Natural killer cell (primary cell): ENCODE measurements around the gene METRNL. TPM values are rescaled to one million over a fixed set of nuclear protein-coding genes. Genes with fewer than 3 reads are reported as not detected.
"Not testable (repeated sequence)": the region's sequence is repeated elsewhere in the genome, so short reads cannot be mapped to it uniquely, and the experiment has no call there.

Source experiments
- ATAC-seq, 3 donors: fragments of 150-1000 bp in 2 of 3; fragments of 200-7000 bp in 1 of 3; cut with Tn5 transposase; 1 replicate in 1 of 3; 2 replicates in 2 of 3; pipeline ENCODE4 v1.10.0; 2021; ENCODE audit warnings: mild to moderate bottlenecking in 2 of 3, moderate library complexity in 2 of 3
- DNase-seq, 2 donors: peaks; one replicate each; pipeline versions ENCODE4 v3.0.0 to v3.0.0-alpha.2; 2013 to 2021; ENCODE audit warnings: mixed read lengths in 1 of 2
- H3K27ac ChIP-seq: one replicate; pipeline ENCODE4 v1.5.1; 2013; ENCODE audit warnings: mild to moderate bottlenecking, low read length
- H3K27me3 ChIP-seq: one replicate; pipeline ENCODE4 v1.6.1; 2013; ENCODE audit warnings: low read length; ENCODE audit not compliant: control insufficient read depth, insufficient read depth
- H3K36me3 ChIP-seq: one replicate; pipeline ENCODE4 v1.6.1; 2013; ENCODE audit warnings: low read length; ENCODE audit not compliant: control insufficient read depth, insufficient read depth
- H3K4me1 ChIP-seq: one replicate; pipeline ENCODE4 v1.6.1; 2013; ENCODE audit warnings: low read length; ENCODE audit not compliant: control insufficient read depth, insufficient read depth
- H3K4me3 ChIP-seq: one replicate; pipeline ENCODE4 v1.5.1; 2013; ENCODE audit warnings: low read length
- H3K9me3 ChIP-seq: one replicate; pipeline ENCODE4 v1.6.1; 2013; ENCODE audit warnings: low read length; ENCODE audit not compliant: control insufficient read depth, insufficient read depth
- H3K27ac Mint-ChIP-seq, 2 donors: one replicate each; pipeline ENCODE4 v1.8.0; 2022; ENCODE audit warnings: mild to moderate bottlenecking in 2 of 2, mixed read lengths in 2 of 2, moderate library complexity in 1 of 2
- H3K27me3 Mint-ChIP-seq, 2 donors: one replicate each; pipeline ENCODE4 v1.8.0; 2022; ENCODE audit warnings: low read depth in 2 of 2, mixed read lengths in 2 of 2
- H3K36me3 Mint-ChIP-seq: one replicate; pipeline ENCODE4 v1.8.0; 2022; ENCODE audit warnings: mixed read lengths
- H3K4me1 Mint-ChIP-seq, 2 donors: one replicate each; pipeline ENCODE4 v1.8.0; 2022; ENCODE audit warnings: mixed read lengths in 2 of 2
- H3K4me3 Mint-ChIP-seq: one replicate; pipeline ENCODE4 v1.8.0; 2022; ENCODE audit warnings: mild to moderate bottlenecking, moderate library complexity, mixed read lengths
- H3K9me3 Mint-ChIP-seq, 2 donors: one replicate each; pipeline ENCODE4 v1.8.0; 2022; ENCODE audit warnings: mixed read lengths in 2 of 2
- CTCF ChIP-seq: fragments of 200-600 bp; IDR thresholded peaks from one replicate; pipeline ENCODE4 v1.8.0; 2022; ENCODE audit warnings: antibody characterized with exemption
- WGBS: methylation state at CpG from one replicate; pipeline ENCODE4 v1.1.7; 2013; ENCODE audit warnings: missing lambda C conversion rate; ENCODE audit not compliant: insufficient coverage; 5-methylcytosine and 5-hydroxymethylcytosine counted together
- intact Hi-C: fragments of 100-400 bp; cut with micrococcal nuclease; formaldehyde crosslinking; loops from one replicate; pipeline ENCODE4 v1.14.2; 2022
- total RNA-seq, 4 donors: library from RNA; stranded (reverse); fragments of 120-200 nt in 1 of 4; gene quantifications; one replicate each; pipeline versions ENCODE4 v1.2.3 to v1.2.4, GENCODE V29; 2013 to 2022

The METRNL gene
- total RNA-seq, 3 donors from 2014 or later (not counting 1 experiment from before 2014, with no cell fraction given), result 227 to 390 (median 325) TPM

- Mint-ChIP-seq H3K9me3 (peaks cover 2 to 4% of the 10 kb centered on the region in 2 donors), H3K36me3 (peaks cover 11% of the 10 kb centered on the region)
- no peak for ATAC-seq
Measured at GRCh38 chr17:83036666-83037065, 42.7 kb upstream of the METRNL start.

GRCh38 chr17:83037084-83037873 lies 42.1 kb upstream of the METRNL start:
- intact Hi-C loops, result no loop called here
- no peak for TF ChIP-seq CTCF
- 96% methylated on average over 30 of the region's 30 CpGs for WGBS
- H3K4me3 ChIP-seq, result no peak overlapping the region
- H3K4me1 ChIP-seq, result no peaks in the 10 kb centered on the region
- H3K36me3 ChIP-seq, result peaks cover 10% of the 10 kb centered on the region
- ATAC-seq (no peak), DNase-seq (no peak)
- H3K36me3 Mint-ChIP-seq, result peaks cover 13% of the 10 kb centered on the region
- peaks cover 2 to 4% of the 10 kb centered on the region in 2 donors for H3K9me3 Mint-ChIP-seq
- no peaks in the 10 kb centered on the region for H3K4me1 Mint-ChIP-seq
- no peak overlapping the region for H3K27ac Mint-ChIP-seq
- no peak overlapping the region for H3K27ac ChIP-seq
- no peaks in the 10 kb centered on the region for H3K27me3 ChIP-seq
- no peak overlapping the region for H3K4me3 Mint-ChIP-seq
- H3K9me3 ChIP-seq, result peaks cover 5% of the 10 kb centered on the region
- no peaks in the 10 kb centered on the region for H3K27me3 Mint-ChIP-seq

More at GRCh38 chr17:83036666-83037065, 42.7 kb upstream of the METRNL start:
- Histone ChIP-seq H3K27me3 (no peaks in the 10 kb centered on the region), H3K9me3 (peaks cover 3% of the 10 kb centered on the region), H3K27ac (no peak overlapping the region), H3K36me3 (peaks cover 8% of the 10 kb centered on the region), H3K4me1 (no peaks in the 10 kb centered on the region), H3K4me3 (no peak overlapping the region)
- no peaks in the 10 kb centered on the region for H3K4me1 Mint-ChIP-seq
- no peaks in the 10 kb centered on the region for H3K27me3 Mint-ChIP-seq
- no peak for DNase-seq
- intact Hi-C loops, result no loop called here
- H3K4me3 Mint-ChIP-seq, result no peak overlapping the region
- H3K27ac Mint-ChIP-seq, result no peak overlapping the region
- no peak for TF ChIP-seq CTCF
- WGBS, result 98% methylated on average over 7 of the region's 7 CpGs

GRCh38 chr17:83037874-83038165 lies 41.6 kb upstream of the METRNL start:
- no peak overlapping the region for H3K4me3 ChIP-seq
- H3K4me1 ChIP-seq, result no peaks in the 10 kb centered on the region
- 97% methylated on average over 9 of the region's 9 CpGs for WGBS
- DNase-seq, result no peak
- no peaks in the 10 kb centered on the region for H3K27me3 ChIP-seq
- Mint-ChIP-seq H3K9me3 (peaks cover 2 to 4% of the 10 kb centered on the region in 2 donors), H3K4me3 (no peak overlapping the region), H3K27me3 (no peaks in the 10 kb centered on the region), H3K36me3 (peaks cover 18% of the 10 kb centered on the region), H3K27ac (no peak overlapping the region), H3K4me1 (no peaks in the 10 kb centered on the region)
- H3K36me3 ChIP-seq, result peaks cover 10% of the 10 kb centered on the region
- no peak for ATAC-seq
- no peak overlapping the region for H3K27ac ChIP-seq
- intact Hi-C loops, result no loop called here
- no peak for TF ChIP-seq CTCF
- H3K9me3 ChIP-seq, result peaks cover 5% of the 10 kb centered on the region

GRCh38 chr17:83038983-83039382 lies 40.4 kb upstream of the METRNL start:
- ATAC-seq, H3K4me1 Mint-ChIP-seq, H3K9me3 Mint-ChIP-seq, H3K4me1 ChIP-seq, H3K27me3 Mint-ChIP-seq, H3K27ac ChIP-seq, H3K9me3 ChIP-seq, H3K36me3 ChIP-seq, H3K4me3 Mint-ChIP-seq, H3K27ac Mint-ChIP-seq, DNase-seq, H3K27me3 ChIP-seq, intact Hi-C loops, H3K4me3 ChIP-seq: not testable (repeated sequence)
- 96% methylated on average over 8 of the region's 24 CpGs for WGBS
- H3K36me3 Mint-ChIP-seq, result peaks cover 19% of the 10 kb centered on the region
